Activated CD4-positive, alpha-beta T cell treated with anti-CD3 and anti-CD28 coated beads, Interleukin-2, amount 50 U/mL, for 16 hours (primary cell): ENCODE results near the gene RGL1.
"Not testable (repeated sequence)": the region's sequence is repeated elsewhere in the genome, so short reads cannot be mapped to it uniquely, and the experiment has no call there.

Experiments
- DNase-seq: peaks from one replicate; pipeline ENCODE4 v3.0.0-alpha.2; 2020

Gene RGL1

GRCh38 chr1:183804916-183805841 is at the start of gene RGL1:
TSS of gene RGL1 (plus strand) at chr1:183805120. CDS start at chr1:183805298, 178 bp downstream.
- peak; percentile 51 for DNase-seq

GRCh38 chr1:183756326-183756725 is 48.6 kb upstream of the RGL1 start:
- DNase-seq: no peak

- no peak for DNase-seq
These were observed 47.9 kb upstream of the RGL1 start for GRCh38 chr1:183757061-183757460.

GRCh38 chr1:183758913-183759312 is 46.0 kb upstream of the RGL1 start:
- DNase-seq: no peak

GRCh38 chr1:183760661-183761060 is 44.3 kb upstream of the RGL1 start:
- no peak for DNase-seq

GRCh38 chr1:183761871-183762270 is 43.0 kb upstream of the RGL1 start:
- DNase-seq: no peak

- DNase-seq: not testable (repeated sequence)
These were observed 42.1 kb upstream of the RGL1 start for GRCh38 chr1:183762856-183763255.

GRCh38 chr1:183764981-183765380 is 39.9 kb upstream of the RGL1 start:
- DNase-seq: no peak

GRCh38 chr1:183769956-183770815 is 34.7 kb upstream of the RGL1 start:
- DNase-seq: no peak

GRCh38 chr1:183770816-183771128 is 34.1 kb upstream of the RGL1 start:
- no peak for DNase-seq

GRCh38 chr1:183773482-183774274 is 31.2 kb upstream of the RGL1 start:
- no peak for DNase-seq

GRCh38 chr1:183774938-183775337 is 30.0 kb upstream of the RGL1 start:
- no peak for DNase-seq

GRCh38 chr1:183776731-183777130 is 28.2 kb upstream of the RGL1 start:
- DNase-seq: no peak

GRCh38 chr1:183777328-183777727 is 27.6 kb upstream of the RGL1 start:
- no peak for DNase-seq

- DNase-seq: no peak
These were observed 26.9 kb upstream of the RGL1 start for GRCh38 chr1:183778045-183778444.

GRCh38 chr1:183778568-183779433 is 26.1 kb upstream of the RGL1 start:
- no peak for DNase-seq

GRCh38 chr1:183780159-183780558 is 24.8 kb upstream of the RGL1 start:
- no peak for DNase-seq

- no peak for DNase-seq
These were observed 24.2 kb upstream of the RGL1 start for GRCh38 chr1:183780757-183781156.

GRCh38 chr1:183783342-183783741 is 21.6 kb upstream of the RGL1 start:
- no peak for DNase-seq

- DNase-seq: no peak
These were observed 20.9 kb upstream of the RGL1 start for GRCh38 chr1:183783767-183784637.

GRCh38 chr1:183785921-183786320 is 19.0 kb upstream of the RGL1 start:
- DNase-seq: not testable (repeated sequence)
